Cardiac muscle cell (in vitro differentiated cells and primary cell): ENCODE results near the gene BEX4. TPM values are rescaled to one million over a fixed set of nuclear protein-coding genes. Genes with fewer than 3 reads are reported as not detected.
"Not testable (repeated sequence)": the region's sequence is repeated elsewhere in the genome, so short reads cannot be mapped to it uniquely, and the experiment has no call there.

Experiments
- DNase-seq, 2 donors: peaks; one replicate each; pipeline versions ENCODE4 v3.0.0 to v3.0.0-alpha.2; 2010 to 2017; ENCODE audit warnings: low read depth in 1 of 2, low spot score in 1 of 2
- H3K27ac ChIP-seq: fragments of 200-600 bp; sonication (generic); 2 replicates; pipeline ENCODE4 v1.5.1; 2016
- H3K27me3 ChIP-seq: fragments of 200-600 bp; sonication (generic); 2 replicates; pipeline ENCODE4 v1.6.0; 2016; ENCODE audit warnings: control low read depth
- H3K36me3 ChIP-seq: fragments of 200-600 bp; sonication (generic); 2 replicates; pipeline ENCODE4 v1.5.1; 2016; ENCODE audit warnings: control low read depth
- H3K4me1 ChIP-seq: fragments of 200-600 bp; sonication (generic); 2 replicates; pipeline ENCODE4 v1.8.1; 2017; ENCODE audit warnings: low read depth, mild to moderate bottlenecking, mixed run types
- H3K4me3 ChIP-seq: fragments of 200-600 bp; sonication (generic); 2 replicates; pipeline ENCODE4 v1.5.1; 2016; ENCODE audit warnings: mild to moderate bottlenecking
- H3K9me3 ChIP-seq: fragments of 200-600 bp; sonication (generic); 2 replicates; pipeline ENCODE4 v1.5.1; 2017; ENCODE audit warnings: low read depth, mild to moderate bottlenecking, control low read depth
- CTCF ChIP-seq: IDR thresholded peaks from 2 replicates; pipeline ENCODE4 v1.5.1; 2012; ENCODE audit warnings: low read depth, mild to moderate bottlenecking, low read length
- polyA plus RNA-seq: library from polyadenylated mRNA; unstranded; fragments of >200 nt; fragmentation: Nextera tagmentation; extraction: Ambion mirVana; gene quantifications from 2 replicates; pipeline ENCODE4 v1.2.1, GENCODE V29; 2016
- total RNA-seq: library from RNA; depleted of rRNA; stranded (reverse); fragments of >200 nt; gene quantifications from 2 replicates; pipeline ENCODE4 v1.2.3, GENCODE V29; 2016

BEX4 gene
- total and polyA plus RNA-seq, 2 experiments from 2014 or later, result 244 to 588 TPM

DNA sequence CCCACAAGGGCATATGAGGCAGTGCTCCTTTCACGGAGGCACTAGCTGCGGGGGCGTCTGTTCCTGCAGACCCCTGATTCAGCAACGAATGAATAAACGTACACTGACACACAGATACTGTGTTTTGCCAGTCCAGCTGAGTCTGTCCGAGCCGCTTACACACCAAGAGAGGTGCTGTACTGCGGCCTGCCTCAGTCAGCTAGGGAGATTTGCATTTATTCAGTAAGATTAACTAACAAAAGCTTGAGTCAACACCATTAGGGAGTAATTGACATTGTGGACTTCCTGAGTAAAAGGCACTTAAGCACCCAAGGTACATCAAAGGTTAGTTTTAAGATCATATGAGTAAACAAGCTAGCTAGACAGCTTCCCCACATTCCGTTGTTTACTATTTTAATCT lies 31.0 kb upstream of the BEX4 start:
- no peaks in the 10 kb centered on the region for H3K27me3 ChIP-seq
- no peak for DNase-seq
- H3K9me3 ChIP-seq, result no peaks in the 10 kb centered on the region
- no peaks in the 10 kb centered on the region for H3K36me3 ChIP-seq
- TF ChIP-seq CTCF, result no peak
- no peak overlapping the region for H3K27ac ChIP-seq
- H3K4me3 ChIP-seq, result no peak overlapping the region
- H3K4me1 ChIP-seq, result no peaks in the 10 kb centered on the region

DNA sequence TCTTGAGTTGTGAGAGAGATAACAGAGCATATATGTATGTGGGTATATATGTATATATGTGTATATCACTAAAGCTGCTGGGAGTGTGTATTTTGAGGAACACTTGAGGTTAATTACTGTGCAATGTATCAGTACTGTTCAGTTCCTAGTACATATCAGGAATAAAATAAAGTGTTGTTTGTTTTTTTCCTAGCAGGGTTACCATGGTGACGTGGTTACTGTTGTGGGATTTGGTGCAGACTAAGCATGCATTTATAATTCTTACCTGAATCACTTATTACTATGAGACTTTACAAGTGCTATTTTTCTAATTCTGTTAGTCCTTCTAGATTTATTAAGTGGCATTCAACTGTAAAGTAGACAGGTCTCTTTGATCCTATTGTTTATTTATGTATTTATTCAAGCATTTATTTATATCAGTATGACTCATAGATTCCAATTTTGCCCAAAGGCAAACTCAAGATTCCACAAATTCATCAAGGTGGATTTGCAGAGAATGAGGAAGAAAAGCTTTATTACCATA lies 26.9 kb upstream of the BEX4 start:
- no peak overlapping the region for H3K4me3 ChIP-seq

GRCh38 chrX:103197721-103198306 lies 17.1 kb upstream of the BEX4 start:
- H3K27ac ChIP-seq, result no peak overlapping the region
- no peaks in the 10 kb centered on the region for H3K9me3 ChIP-seq
- TF ChIP-seq CTCF, result no peak
- H3K4me1 ChIP-seq, result no peaks in the 10 kb centered on the region
- DNase-seq, result peak in 1 of 2 donors; percentile 34
- no peak overlapping the region for H3K4me3 ChIP-seq
- H3K27me3 ChIP-seq, result no peaks in the 10 kb centered on the region
- no peaks in the 10 kb centered on the region for H3K36me3 ChIP-seq

More for the DNA sequence above, 26.9 kb upstream of the BEX4 start:
- H3K36me3 ChIP-seq, result no peaks in the 10 kb centered on the region
- no peak overlapping the region for H3K27ac ChIP-seq
- H3K27me3 ChIP-seq, result no peaks in the 10 kb centered on the region
- H3K9me3 ChIP-seq, result no peaks in the 10 kb centered on the region
- no peak for DNase-seq
- TF ChIP-seq CTCF, result no peak
- no peaks in the 10 kb centered on the region for H3K4me1 ChIP-seq

GRCh38 chrX:103198668-103199067 lies 16.2 kb upstream of the BEX4 start:
- H3K9me3 ChIP-seq, H3K27me3 ChIP-seq, H3K36me3 ChIP-seq, H3K4me1 ChIP-seq, DNase-seq, H3K27ac ChIP-seq, H3K4me3 ChIP-seq: not testable (repeated sequence)

- no peak overlapping the region for H3K27ac ChIP-seq
- no peaks in the 10 kb centered on the region for H3K9me3 ChIP-seq
- DNase-seq, result no peak
- no peaks in the 10 kb centered on the region for H3K27me3 ChIP-seq
- H3K4me1 ChIP-seq, result no peaks in the 10 kb centered on the region
- TF ChIP-seq CTCF, result no peak
- no peaks in the 10 kb centered on the region for H3K36me3 ChIP-seq
- no peak overlapping the region for H3K4me3 ChIP-seq
Observed at GRCh38 chrX:103201041-103201440, 13.9 kb upstream of the BEX4 start.

GRCh38 chrX:103210056-103210455 lies 4.9 kb upstream of the BEX4 start:
- Histone ChIP-seq H3K27ac (no peak overlapping the region), H3K4me3 (no peak overlapping the region), H3K4me1 (peaks cover 7% of the 10 kb centered on the region), H3K9me3 (no peaks in the 10 kb centered on the region), H3K27me3 (no peaks in the 10 kb centered on the region), H3K36me3 (no peaks in the 10 kb centered on the region)
- TF ChIP-seq CTCF, result no peak
- no peak for DNase-seq
